Activated CD8-positive, alpha-beta memory T cell treated with anti-CD3 and anti-CD28 coated beads, Interleukin-2, amount 50 U/mL, for 24 hours (primary cell): Measurements from ENCODE around the gene LRRC47.
"Not testable (repeated sequence)": the region's sequence is repeated elsewhere in the genome, so short reads cannot be mapped to it uniquely, and the experiment has no call there.

Source experiments
- DNase-seq: peaks from one replicate; pipeline ENCODE4 v3.0.0-alpha.2; 2020; ENCODE audit errors: extremely low read depth

Gene LRRC47

DNA sequence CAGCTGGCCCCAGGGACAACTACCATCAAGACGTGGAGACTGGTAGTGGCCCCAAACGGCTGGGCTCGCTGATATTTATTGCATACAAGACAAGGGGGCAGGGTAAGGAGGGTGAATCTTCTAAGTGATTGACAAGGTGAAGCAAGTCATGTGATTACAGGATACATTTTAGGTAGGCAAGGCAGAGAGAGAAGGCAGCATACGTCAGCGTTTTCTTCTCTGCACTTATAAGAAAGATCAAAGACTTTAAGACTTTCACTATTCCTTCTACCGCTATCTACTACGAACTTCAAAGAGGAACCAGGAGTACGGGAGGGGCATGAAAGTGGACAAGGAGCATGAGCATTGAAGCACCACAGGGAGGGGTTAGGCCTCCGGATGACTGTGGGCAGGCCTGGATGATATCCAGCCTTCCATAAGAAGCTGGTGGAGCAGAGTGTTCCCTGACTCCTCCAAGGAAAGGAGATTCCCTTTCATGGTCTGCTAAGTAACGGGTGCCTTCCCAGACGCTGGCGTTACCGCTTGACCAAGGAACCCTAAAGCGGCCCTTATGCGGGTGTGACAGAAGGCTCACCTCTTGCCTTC is 47.9 kb downstream of the LRRC47 start:
- not testable (repeated sequence) for DNase-seq

DNA sequence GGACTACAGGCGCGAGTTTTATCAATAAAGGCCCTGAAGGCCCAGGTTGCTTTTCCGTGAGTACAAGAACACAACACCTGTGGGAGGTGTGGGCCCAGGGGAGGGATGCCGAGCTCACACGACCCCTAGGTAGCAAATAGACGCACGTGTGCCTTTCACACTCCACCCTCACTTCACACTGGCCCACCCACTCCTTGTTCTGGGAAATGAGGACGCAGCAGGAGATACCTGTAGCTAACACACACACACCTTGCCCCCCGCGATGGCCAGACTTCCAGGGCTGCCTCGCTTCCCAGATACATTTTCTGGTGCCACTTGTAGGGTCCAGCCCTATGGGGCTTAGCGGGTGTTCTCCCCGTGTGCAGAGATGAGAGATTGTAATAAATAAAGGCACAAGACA is 48.4 kb downstream of the LRRC47 start:
- DNase-seq, result no peak

- DNase-seq, result no peak
Measured at GRCh38 chr1:3747522-3747848, 48.8 kb downstream of the LRRC47 start.

DNA sequence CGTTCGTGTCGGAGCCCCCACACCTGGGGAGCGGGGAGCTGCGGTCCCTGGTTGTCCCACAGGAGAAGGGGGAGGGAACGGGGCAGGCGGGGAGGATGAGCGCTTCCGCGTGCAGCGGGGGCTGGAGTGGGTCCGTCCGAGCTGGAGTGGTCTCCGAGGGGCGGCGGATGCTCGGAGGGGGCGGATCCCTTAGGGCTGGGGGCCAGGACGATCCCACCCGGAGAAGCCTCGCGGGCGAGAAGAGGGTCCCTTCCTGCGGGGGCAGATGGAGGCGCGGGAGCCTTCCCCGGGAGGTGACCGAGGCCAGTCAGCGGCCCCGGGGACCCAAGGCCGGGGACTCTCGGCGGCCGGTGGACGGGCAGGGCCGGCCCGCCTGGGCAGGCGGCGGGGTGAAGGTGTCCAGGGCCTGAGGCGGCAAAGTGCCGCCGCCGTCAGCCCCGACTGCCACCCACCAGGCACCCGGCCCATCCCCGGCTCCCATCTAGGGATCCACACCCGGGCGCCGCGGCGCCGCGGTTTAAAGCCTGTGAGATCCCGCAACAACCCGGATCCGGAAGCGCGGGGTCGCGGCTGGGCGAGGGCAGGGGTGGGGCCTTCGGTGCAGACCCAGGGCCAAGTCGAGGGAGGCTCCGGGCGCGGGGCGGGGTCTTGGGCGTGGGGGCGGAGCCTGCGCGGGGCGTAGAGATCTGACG is 49.3 kb downstream of the LRRC47 start:
- peak; percentile 69 for DNase-seq

- no peak for DNase-seq
Measured at GRCh38 chr1:3746389-3746829, 49.9 kb downstream of the LRRC47 start.

GRCh38 chr1:3745590-3746381 is 50.5 kb downstream of the LRRC47 start:
- no peak for DNase-seq

GRCh38 chr1:3745071-3745470 is 51.2 kb downstream of the LRRC47 start:
- DNase-seq, result no peak

GRCh38 chr1:3744646-3745045 is 51.7 kb downstream of the LRRC47 start:
- DNase-seq, result no peak

- no peak for DNase-seq
Measured at GRCh38 chr1:3743826-3744225, 52.5 kb downstream of the LRRC47 start.

GRCh38 chr1:3743421-3743820 is 52.9 kb downstream of the LRRC47 start:
- no peak for DNase-seq

GRCh38 chr1:3742439-3743298 is 53.6 kb downstream of the LRRC47 start:
- no peak for DNase-seq

GRCh38 chr1:3741566-3742438 is 54.5 kb downstream of the LRRC47 start:
- DNase-seq, result no peak

GRCh38 chr1:3740752-3741151 is 55.5 kb downstream of the LRRC47 start:
- no peak for DNase-seq

- no peak for DNase-seq
Measured at GRCh38 chr1:3740042-3740441, 56.3 kb downstream of the LRRC47 start.

GRCh38 chr1:3738943-3739342 is 57.4 kb downstream of the LRRC47 start:
- DNase-seq, result no peak

DNA sequence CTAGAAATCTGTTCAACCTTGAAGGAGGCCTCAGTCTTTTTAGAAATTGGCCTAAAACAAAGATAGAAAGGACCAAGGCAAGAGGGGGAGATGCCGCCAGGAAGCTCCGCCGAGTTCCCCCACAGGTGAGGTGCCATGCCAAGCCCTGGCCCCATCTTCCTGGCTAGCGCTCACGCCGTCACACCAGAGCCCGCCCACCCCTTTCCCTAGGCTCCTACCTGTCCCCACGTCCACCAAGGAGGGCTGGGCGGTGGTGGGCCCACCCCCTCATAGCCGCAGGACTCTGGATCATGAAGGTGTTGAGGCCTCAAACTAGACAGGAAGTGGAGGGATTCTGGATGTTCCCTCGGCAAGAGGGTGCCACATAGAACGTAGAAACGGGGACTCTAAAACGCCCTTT is 59.6 kb downstream of the LRRC47 start:
- DNase-seq, result no peak

GRCh38 chr1:3736131-3736561 is 60.2 kb downstream of the LRRC47 start:
- no peak for DNase-seq

DNA sequence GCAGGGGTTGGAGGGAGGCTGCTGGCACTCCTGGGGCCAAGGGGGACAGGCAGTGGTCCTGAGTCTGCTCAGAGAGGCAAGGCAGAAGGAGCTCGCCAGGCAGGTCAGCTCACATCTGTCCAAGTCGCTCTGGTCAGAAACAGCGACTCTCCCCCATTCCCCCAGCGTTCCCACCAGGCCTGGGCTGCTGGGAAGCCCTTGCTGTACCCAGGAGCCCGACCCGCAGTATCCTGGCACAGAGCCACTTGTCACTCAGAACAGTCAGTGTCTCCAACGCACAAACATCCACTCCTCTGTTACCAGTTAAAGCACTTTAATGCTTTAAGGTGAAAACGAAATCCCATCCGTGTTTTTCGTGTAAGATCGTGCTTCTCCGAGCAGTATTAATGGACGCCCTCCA is 60.6 kb downstream of the LRRC47 start:
- no peak for DNase-seq

DNA sequence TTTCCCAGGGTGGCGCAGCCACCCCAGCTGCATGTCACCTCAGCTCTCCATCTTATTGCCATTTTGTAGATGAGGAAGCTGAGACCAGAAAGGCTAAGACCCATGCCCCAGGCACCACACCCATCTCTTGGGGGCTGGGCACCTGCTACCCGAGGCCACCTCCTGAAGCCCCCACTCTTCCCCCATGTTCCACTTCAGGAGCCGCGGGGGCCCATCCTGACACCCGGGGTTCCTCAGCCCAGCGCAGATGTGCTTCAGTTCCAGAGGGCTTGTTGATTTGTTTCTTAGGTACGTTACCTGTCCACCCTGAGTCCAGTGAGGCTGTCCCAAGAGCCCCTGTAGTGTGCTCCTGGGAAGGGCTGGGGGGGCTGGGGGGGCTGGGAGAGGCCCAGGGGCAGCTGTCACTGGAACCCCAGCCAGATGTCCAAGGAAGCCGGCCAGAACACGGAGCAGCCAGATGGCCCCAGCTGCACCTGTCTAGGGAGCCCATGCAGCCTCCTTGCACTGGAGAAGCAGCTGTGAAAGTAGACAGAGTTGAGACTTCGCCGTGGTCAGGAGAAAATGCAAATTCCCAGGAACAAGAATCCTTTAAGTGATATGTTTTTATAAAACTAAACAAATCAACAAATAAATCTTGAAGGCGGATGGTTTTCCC is 61.1 kb downstream of the LRRC47 start:
- no peak for DNase-seq

- no peak for DNase-seq
Measured at GRCh38 chr1:3734602-3735001, 61.7 kb downstream of the LRRC47 start.
